CD14-positive monocyte (primary cell): ENCODE data around the gene CLEC17A. TPM values are rescaled to one million over a fixed set of nuclear protein-coding genes. Genes with fewer than 3 reads are reported as not detected.

ENCODE experiments used
- DNase-seq, 3 donors: peaks; one replicate each; pipeline ENCODE4 v3.0.0-alpha.2; 2011 to 2022
- H2AFZ ChIP-seq: 2 replicates; pipeline ENCODE4 v1.6.0; 2012; ENCODE audit warnings: mild to moderate bottlenecking, low read depth, low read length, inconsistent platforms; ENCODE audit not compliant: insufficient read depth, poor library complexity, severe bottlenecking
- H3K27ac ChIP-seq, 2 donors: 1 replicate in 1 of 2; 2 replicates in 1 of 2; pipeline ENCODE4 v1.5.1; 2012 to 2013; ENCODE audit warnings: low read length in 2 of 2, control low read depth in 1 of 2, inconsistent platforms in 1 of 2, low read depth in 1 of 2, mild to moderate bottlenecking in 1 of 2
- H3K27me3 ChIP-seq, 2 donors: one replicate each; pipeline versions ENCODE4 v1.6.0 to v1.6.1; 2011 to 2013; ENCODE audit warnings: low read length in 2 of 2; ENCODE audit not compliant: control insufficient read depth in 2 of 2, insufficient read depth in 2 of 2
- H3K36me3 ChIP-seq, 2 donors: replicated peaks in 1 of 2; 1 replicate in 1 of 2; 2 replicates in 1 of 2; pipeline versions ENCODE4 v1.5.1 to v1.6.1; 2012 to 2013; ENCODE audit warnings: low read length in 2 of 2, control low read depth in 1 of 2, inconsistent platforms in 1 of 2, mild to moderate bottlenecking in 1 of 2; ENCODE audit not compliant: insufficient read depth in 2 of 2, control insufficient read depth in 1 of 2
- H3K4me1 ChIP-seq, 2 donors: 1 replicate in 1 of 2; 2 replicates in 1 of 2; pipeline versions ENCODE4 v1.5.1 to v1.6.1; 2012 to 2013; ENCODE audit warnings: low read length in 2 of 2, control low read depth in 1 of 2, inconsistent platforms in 1 of 2, mild to moderate bottlenecking in 1 of 2, moderate library complexity in 1 of 2; ENCODE audit not compliant: insufficient read depth in 2 of 2, control insufficient read depth in 1 of 2
- H3K4me2 ChIP-seq: replicated peaks from 2 replicates; pipeline ENCODE3; 2012; ENCODE audit warnings: low read length, moderate library complexity, mild to moderate bottlenecking; ENCODE audit not compliant: poor library complexity, severe bottlenecking; ENCODE audit errors: extremely low read depth
- H3K4me3 ChIP-seq, 3 experiments: fragments of 200-600 bp in 1 of 3; sonication (generic) in 1 of 3; replicated peaks in 1 of 3; 1 replicate in 2 of 3; 2 replicates in 1 of 3; pipeline ENCODE4 v1.5.1; 2011 to 2013; ENCODE audit warnings: low read length in 3 of 3, mild to moderate bottlenecking in 3 of 3, control low read depth in 2 of 3, low read depth in 2 of 3, inconsistent platforms in 1 of 3, moderate library complexity in 1 of 3
- H3K79me2 ChIP-seq: 2 replicates; pipeline ENCODE4 v1.6.0; 2012; ENCODE audit warnings: mild to moderate bottlenecking, control low read depth, inconsistent platforms, low read length, moderate library complexity; ENCODE audit not compliant: insufficient read depth
- H3K9ac ChIP-seq: 2 replicates; pipeline ENCODE4 v1.6.0; 2017; ENCODE audit warnings: low read length, mild to moderate bottlenecking; ENCODE audit not compliant: insufficient read depth, poor library complexity, severe bottlenecking
- H3K9me3 ChIP-seq, 2 donors: replicated peaks in 1 of 2; 1 replicate in 1 of 2; 2 replicates in 1 of 2; pipeline versions ENCODE4 v1.5.1 to v1.6.1; 2012 to 2013; ENCODE audit warnings: low read length in 2 of 2, control low read depth in 1 of 2; ENCODE audit not compliant: control insufficient read depth in 1 of 2, insufficient read depth in 1 of 2
- H4K20me1 ChIP-seq: 2 replicates; pipeline ENCODE4 v1.6.0; 2012; ENCODE audit warnings: mild to moderate bottlenecking, low read length, control low read depth, moderate library complexity; ENCODE audit not compliant: insufficient read depth
- H3K27ac Mint-ChIP-seq, 7 donors: one replicate each; pipeline ENCODE4 v1.8.0; 2020; ENCODE audit warnings: mild to moderate bottlenecking in 7 of 7, mixed read lengths in 7 of 7, moderate library complexity in 6 of 7, inconsistent platforms in 2 of 7
- H3K27me3 Mint-ChIP-seq, 3 donors: one replicate each; pipeline ENCODE4 v1.8.0; 2021 to 2022; ENCODE audit warnings: low read depth in 3 of 3, mild to moderate bottlenecking in 3 of 3, mixed read lengths in 3 of 3, moderate library complexity in 3 of 3, inconsistent platforms in 1 of 3
- H3K36me3 Mint-ChIP-seq, 2 donors: one replicate each; pipeline ENCODE4 v1.8.0; 2020; ENCODE audit warnings: mixed read lengths in 2 of 2, inconsistent platforms in 1 of 2, mild to moderate bottlenecking in 1 of 2
- H3K4me1 Mint-ChIP-seq: one replicate; pipeline ENCODE4 v1.8.0; 2020; ENCODE audit warnings: mild to moderate bottlenecking, mixed read lengths
- H3K4me3 Mint-ChIP-seq, 2 donors: one replicate each; pipeline ENCODE4 v1.8.0; 2020; ENCODE audit warnings: mild to moderate bottlenecking in 2 of 2, mixed read lengths in 2 of 2, moderate library complexity in 1 of 2
- H3K9me3 Mint-ChIP-seq, 7 donors: one replicate each; pipeline ENCODE4 v1.8.0; 2020 to 2022; ENCODE audit warnings: mixed read lengths in 7 of 7, mild to moderate bottlenecking in 6 of 7, moderate library complexity in 6 of 7, inconsistent platforms in 2 of 7
- WGBS: methylation state at CpG from one replicate; pipeline ENCODE4 v1.1.5; 2013; ENCODE audit warnings: missing lambda C conversion rate; ENCODE audit not compliant: insufficient coverage; 5-methylcytosine and 5-hydroxymethylcytosine counted together
- intact Hi-C, 2 donors: fragments of 100-400 bp; cut with micrococcal nuclease; formaldehyde crosslinking; loops; one replicate each; pipeline versions ENCODE4 v1.15.0 to v1.15.1; 2023
- polyA plus RNA-seq, 3 donors: library from polyadenylated mRNA; depleted of rRNA in 1 of 3; unstranded in 2 of 3; stranded (reverse) in 1 of 3; fragments of 300-500 nt in 2 of 3; fragments of >200 nt in 1 of 3; fragmentation: Illumina TruSeq in 2 of 3; gene quantifications; 1 replicate in 2 of 3; 2 replicates in 1 of 3; pipeline ENCODE4 v1.2.3, GENCODE V29; 2012 to 2021
- TF ChIP-seq, protein P1 (sequence below): fragments of 200-600 bp; IDR thresholded peaks from one replicate; pipeline ENCODE4 v1.8.0; 2022; ENCODE audit warnings: antibody characterized with exemption, mild to moderate bottlenecking

The CLEC17A gene
- polyA plus RNA-seq, 3 donors, result 0.62 to 3.4 (median 2.6) TPM

DNA sequence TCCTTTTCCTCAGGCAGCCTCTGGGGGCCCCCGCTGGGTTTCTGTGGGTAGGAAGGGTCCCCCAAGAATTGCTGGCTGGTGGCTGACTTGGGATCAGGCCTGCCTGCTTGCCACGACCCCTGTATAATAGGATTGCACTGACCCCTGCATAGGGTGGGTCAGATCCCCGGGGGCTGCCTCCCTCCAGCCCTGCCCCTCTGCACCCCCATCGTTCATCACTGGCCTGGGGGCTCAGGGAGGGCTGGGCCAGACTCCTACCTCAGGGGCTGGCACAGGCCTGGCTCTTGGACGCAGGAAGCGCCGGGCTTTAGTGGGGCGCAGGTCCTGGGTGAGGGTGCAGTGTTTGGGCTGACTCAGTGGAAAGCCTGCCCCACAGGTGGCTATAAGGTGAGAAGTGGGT is 21.6 kb upstream of the CLEC17A start:
- WGBS, result no CpG with 5 or more reads among the region's 8 CpGs
- intact Hi-C loops, result no loop called here
- Mint-ChIP-seq H3K4me3 (no peak overlapping the region), H3K27ac (no peak overlapping the region), H3K27me3 (no peaks in the 10 kb centered on the region), H3K9me3 (peaks cover 0 to 3% (median 0%) of the 10 kb centered on the region in 7 donors), H3K36me3 (peaks cover 10 to 22% of the 10 kb centered on the region in 2 donors), H3K4me1 (peaks cover 6% of the 10 kb centered on the region)
- H3K9ac ChIP-seq, result no peak overlapping the region
- no peak overlapping the region for H2AFZ ChIP-seq
- no peak overlapping the region for H3K4me3 ChIP-seq
- no peaks in the 10 kb centered on the region for H3K27me3 ChIP-seq
- H3K9me3 ChIP-seq, result no peaks in the 10 kb centered on the region
- no peak overlapping the region for H3K27ac ChIP-seq
- no peak overlapping the region for H3K4me2 ChIP-seq
- H4K20me1 ChIP-seq, result peaks cover 5% of the 10 kb centered on the region
- peaks cover 33% of the 10 kb centered on the region for H3K79me2 ChIP-seq
- H3K4me1 ChIP-seq, result peaks cover 6% of the 10 kb centered on the region in 2 donors
- TF ChIP-seq, protein P1, sequence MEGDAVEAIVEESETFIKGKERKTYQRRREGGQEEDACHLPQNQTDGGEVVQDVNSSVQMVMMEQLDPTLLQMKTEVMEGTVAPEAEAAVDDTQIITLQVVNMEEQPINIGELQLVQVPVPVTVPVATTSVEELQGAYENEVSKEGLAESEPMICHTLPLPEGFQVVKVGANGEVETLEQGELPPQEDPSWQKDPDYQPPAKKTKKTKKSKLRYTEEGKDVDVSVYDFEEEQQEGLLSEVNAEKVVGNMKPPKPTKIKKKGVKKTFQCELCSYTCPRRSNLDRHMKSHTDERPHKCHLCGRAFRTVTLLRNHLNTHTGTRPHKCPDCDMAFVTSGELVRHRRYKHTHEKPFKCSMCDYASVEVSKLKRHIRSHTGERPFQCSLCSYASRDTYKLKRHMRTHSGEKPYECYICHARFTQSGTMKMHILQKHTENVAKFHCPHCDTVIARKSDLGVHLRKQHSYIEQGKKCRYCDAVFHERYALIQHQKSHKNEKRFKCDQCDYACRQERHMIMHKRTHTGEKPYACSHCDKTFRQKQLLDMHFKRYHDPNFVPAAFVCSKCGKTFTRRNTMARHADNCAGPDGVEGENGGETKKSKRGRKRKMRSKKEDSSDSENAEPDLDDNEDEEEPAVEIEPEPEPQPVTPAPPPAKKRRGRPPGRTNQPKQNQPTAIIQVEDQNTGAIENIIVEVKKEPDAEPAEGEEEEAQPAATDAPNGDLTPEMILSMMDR, result no peak
- no peak for DNase-seq
- peaks cover 15 to 17% of the 10 kb centered on the region in 2 donors for H3K36me3 ChIP-seq

DNA sequence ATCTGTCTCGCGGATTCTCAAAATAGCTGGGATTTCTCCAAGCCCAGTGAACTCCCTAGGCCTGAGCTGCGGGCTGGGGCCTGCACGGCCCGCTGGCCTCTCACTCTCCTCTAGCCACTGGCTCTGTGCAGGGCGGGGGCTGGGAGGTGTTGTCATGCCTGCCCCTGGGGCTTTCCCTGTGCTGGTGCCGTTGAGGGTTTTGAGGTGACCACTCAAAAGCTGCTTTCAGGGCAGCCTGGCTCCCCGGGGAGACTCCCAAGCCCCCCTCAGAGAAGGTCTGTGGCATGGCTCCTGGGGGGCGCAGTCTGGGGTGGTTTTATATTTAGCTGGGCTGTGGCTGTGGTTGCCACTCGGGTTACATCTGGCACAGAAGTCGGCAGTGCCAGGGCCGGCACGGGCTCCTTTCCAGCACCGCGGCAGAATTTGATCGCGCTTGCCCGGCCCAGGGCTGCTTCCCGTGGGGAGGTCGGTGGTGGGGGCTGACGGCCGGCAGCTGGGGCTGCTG is 21.0 kb upstream of the CLEC17A start:
- Mint-ChIP-seq H3K4me3 (peak overlapping the region in 1 of 2 donors; percentile 24), H3K27ac (peak overlapping the region in 1 of 7 donors; percentile 37)

More for the DNA sequence above, 21.0 kb upstream of the CLEC17A start:
- peaks cover 0 to 3% (median 0%) of the 10 kb centered on the region in 7 donors for H3K9me3 Mint-ChIP-seq
- H4K20me1 ChIP-seq, result peaks cover 6% of the 10 kb centered on the region
- no peaks in the 10 kb centered on the region for H3K27me3 Mint-ChIP-seq
- H3K79me2 ChIP-seq, result peaks cover 27% of the 10 kb centered on the region
- H3K27me3 ChIP-seq, result no peaks in the 10 kb centered on the region
- H3K36me3 Mint-ChIP-seq, result peaks cover 10 to 27% of the 10 kb centered on the region in 2 donors
- H3K9me3 ChIP-seq, result no peaks in the 10 kb centered on the region
- H3K4me1 ChIP-seq, result peaks cover 0 to under 1% of the 10 kb centered on the region in 2 donors
- DNase-seq, result no peak
- no peak overlapping the region for H3K4me2 ChIP-seq
- no peak overlapping the region for H3K4me3 ChIP-seq
- no peak overlapping the region for H3K27ac ChIP-seq
- no peaks in the 10 kb centered on the region for H3K4me1 Mint-ChIP-seq
- TF ChIP-seq, protein P1, result no peak
- intact Hi-C loops, result no loop called here
- 70% methylated on average over 18 of the region's 22 CpGs for WGBS
- H2AFZ ChIP-seq, result no peak overlapping the region
- H3K36me3 ChIP-seq, result peaks cover 16 to 19% of the 10 kb centered on the region in 2 donors
- no peak overlapping the region for H3K9ac ChIP-seq
